GM18526 (cell line): ENCODE data around the gene ARHGAP11B.
A peak's percentile ranks its signal among the peaks of the same experiment; 100 is the strongest.
"Not testable (repeated sequence)": the region's sequence is repeated elsewhere in the genome, so short reads cannot be mapped to it uniquely, and the experiment has no call there.

Source experiments
- POLR2A ChIP-seq: IDR thresholded peaks from 3 replicates; pipeline ENCODE4 v1.6.1; 2011; ENCODE audit not compliant: insufficient read length; ENCODE audit errors: extremely low read depth

The ARHGAP11B gene

DNA sequence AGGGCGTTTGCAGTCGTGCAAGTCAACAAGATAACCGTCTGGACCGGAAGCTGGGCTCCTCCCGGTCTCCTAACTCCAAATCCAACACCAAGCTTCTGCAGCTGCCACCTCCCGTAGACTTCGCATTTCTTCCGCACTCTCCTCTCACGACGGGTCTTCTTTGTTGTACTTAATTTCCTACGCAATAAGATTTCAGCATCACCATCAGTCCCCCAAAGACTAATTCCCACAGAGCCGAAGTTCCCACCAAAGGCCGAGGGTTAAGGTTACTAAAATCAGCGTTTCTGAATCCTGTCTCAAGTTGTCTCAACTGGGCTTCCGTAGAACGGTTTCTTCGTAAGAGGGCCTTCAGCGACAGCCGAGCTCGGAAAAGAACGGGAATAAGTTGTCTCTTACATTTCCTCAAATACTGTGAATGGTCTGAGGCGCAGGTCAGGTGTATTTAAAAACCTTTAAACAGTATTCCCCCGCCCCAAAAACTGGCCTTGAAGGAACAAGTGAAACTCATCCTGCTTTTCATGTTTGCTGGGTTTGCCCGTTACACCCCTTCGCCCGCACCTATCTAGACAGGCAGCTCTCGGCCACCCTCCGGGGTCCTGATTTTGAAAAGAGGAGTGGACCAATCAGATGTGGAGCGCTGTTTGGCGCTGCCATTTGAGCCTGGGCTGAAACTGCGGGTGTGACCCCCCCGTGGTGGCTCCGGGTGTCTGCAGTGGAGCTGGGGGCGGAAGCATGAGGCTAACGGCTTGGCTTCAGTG is at the start of gene ARHGAP11B:
ARHGAP11B (plus strand) TSS at position 693 of the 758 bp plus-strand sequence.
- TF ChIP-seq POLR2A: not testable (repeated sequence)

DNA sequence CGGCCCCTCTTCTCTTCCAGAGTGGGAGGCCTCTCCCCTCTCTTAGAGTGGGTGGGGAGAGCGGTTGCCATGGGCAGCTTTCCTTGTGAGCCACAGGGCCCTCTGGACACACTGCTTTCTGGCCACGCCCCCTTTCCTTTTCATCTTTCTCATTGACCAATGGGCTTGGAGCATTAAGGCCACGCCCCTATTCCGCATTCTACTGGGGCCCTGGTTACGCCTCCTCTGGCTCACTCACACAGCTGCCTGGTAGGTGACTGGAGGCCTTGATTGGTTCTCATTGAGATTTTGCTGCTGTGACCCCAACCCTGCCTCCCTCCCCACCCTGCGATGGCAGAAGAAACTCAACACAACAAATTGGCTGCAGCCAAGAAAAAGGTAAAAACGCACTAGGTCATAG is 22.1 kb upstream of the ARHGAP11B start, which contains the start of gene GOLGA8H:
GOLGA8H (plus strand) TSS at position 233 of the 400 bp plus-strand sequence; CDS start at position 331, 98 bp downstream.
- not testable (repeated sequence) for TF ChIP-seq POLR2A

DNA sequence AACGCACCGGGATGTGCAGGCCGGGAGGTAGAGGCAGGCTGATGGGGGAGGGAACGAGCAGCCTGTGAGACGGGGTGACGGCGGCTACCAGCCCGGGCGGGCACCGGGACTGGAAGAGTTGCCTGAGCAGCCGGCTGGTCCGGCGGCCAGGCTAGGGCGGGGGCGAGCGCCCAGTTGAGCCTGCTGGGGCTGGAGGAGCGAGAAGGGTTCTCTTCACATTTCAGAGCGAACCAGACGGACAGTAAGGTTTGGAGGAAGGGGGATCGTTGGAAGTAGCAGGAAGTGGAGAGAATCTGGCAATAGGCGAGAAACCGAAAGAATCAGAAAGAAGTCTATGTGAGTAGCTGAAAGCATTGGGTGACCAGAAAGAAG is 252 bp downstream of the ARHGAP11B start:
- TF ChIP-seq POLR2A: peak; percentile 9

GRCh38 chr15:30650012-30650929 is 24.3 kb downstream of the ARHGAP11B start:
- TF ChIP-seq POLR2A: no peak

DNA sequence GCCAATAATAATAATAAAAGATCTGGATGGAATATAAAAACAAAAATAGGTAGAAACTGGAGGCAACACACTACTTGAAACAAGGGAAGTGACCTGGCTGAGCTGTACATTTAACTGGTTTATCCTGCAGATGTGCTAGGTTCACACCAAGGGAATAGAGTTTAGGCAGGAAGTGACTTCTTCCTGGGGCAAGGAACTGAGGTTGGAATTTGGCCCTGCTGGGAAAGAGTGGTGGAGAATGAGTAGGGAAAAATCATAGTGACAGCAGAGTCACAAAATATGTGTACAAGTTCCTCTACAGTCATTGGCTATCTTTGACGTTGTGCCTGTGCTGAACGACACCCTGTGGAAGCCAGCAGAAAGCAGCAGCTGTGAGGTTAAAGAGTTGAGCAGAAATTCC is 44.1 kb downstream of the ARHGAP11B start:
- no peak for TF ChIP-seq POLR2A

GRCh38 chr15:30671309-30671708 is 45.4 kb downstream of the ARHGAP11B start:
- TF ChIP-seq POLR2A: no peak

DNA sequence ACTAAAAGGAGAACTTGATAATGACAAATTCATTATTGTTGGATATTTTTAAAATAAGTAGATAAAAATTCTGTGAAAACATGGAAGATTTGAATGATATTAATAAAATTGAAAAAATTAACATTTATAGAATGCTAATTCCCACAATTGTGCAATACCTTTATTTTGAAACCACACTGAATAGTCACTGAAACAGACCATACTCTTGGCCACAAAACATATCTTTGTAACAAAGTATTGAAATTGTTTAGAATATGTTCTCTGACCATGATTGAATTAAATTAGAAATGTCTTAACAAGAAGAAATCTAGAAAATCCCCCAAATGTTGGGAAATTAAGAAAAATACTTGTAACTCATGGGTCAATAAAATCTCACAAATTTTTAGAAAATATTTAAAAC is 49.2 kb downstream of the ARHGAP11B start:
- no peak for TF ChIP-seq POLR2A
